ENCODE data around the gene PAM.

The PAM gene

DNA sequence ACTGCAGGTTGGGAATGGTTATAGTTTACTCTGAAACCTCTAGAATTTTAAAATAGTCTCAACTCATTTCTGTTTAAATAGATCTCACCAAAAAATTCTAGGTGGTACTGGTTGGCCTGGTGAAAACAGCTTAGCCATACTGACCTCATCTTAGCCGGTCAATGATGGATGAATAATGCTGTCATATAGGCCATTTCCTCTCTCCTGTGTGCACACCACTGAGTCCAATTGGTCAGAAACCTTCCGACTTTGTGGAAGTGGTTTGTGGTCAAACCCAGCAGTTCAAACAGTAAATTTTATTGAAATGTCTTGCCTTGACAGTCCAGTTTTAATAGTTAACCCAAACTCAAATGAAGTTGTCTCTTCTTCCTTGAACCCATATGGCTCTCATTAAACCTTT is 266.2 kb downstream of the PAM start:
- DNase-seq (ENCODE audit: low spot score): no peak
- Histone ChIP-seq H3K4me3 (no peak overlapping the region), H3K27ac (no peak overlapping the region)
- TF ChIP-seq, protein P1, sequence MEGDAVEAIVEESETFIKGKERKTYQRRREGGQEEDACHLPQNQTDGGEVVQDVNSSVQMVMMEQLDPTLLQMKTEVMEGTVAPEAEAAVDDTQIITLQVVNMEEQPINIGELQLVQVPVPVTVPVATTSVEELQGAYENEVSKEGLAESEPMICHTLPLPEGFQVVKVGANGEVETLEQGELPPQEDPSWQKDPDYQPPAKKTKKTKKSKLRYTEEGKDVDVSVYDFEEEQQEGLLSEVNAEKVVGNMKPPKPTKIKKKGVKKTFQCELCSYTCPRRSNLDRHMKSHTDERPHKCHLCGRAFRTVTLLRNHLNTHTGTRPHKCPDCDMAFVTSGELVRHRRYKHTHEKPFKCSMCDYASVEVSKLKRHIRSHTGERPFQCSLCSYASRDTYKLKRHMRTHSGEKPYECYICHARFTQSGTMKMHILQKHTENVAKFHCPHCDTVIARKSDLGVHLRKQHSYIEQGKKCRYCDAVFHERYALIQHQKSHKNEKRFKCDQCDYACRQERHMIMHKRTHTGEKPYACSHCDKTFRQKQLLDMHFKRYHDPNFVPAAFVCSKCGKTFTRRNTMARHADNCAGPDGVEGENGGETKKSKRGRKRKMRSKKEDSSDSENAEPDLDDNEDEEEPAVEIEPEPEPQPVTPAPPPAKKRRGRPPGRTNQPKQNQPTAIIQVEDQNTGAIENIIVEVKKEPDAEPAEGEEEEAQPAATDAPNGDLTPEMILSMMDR (IDR thresholded peaks at IDR 0.05): no peak

DNA sequence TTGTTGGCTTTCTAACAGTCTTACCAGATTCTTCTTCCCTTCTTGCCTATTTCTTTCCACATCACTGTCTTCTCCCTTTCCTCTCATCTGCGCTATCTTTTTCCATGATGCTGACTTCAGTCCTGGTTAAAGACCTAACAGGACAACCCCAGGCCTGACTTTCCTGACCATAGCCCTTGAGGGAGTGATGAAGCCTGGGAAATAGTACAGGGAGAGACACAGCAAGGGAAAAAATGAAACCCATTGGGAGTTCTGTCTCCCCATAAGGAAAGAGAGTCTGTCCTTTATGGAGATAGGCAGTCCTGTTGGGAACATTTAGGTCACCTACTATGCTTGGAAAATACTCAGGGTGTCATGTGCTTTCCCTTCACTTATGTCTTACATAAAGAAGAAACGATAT is 272.2 kb downstream of the PAM start:
- DNase-seq (ENCODE audit: low spot score): no peak
- TF ChIP-seq, protein P1 (IDR thresholded peaks at IDR 0.05): no peak
- no peak overlapping the region for H3K27ac ChIP-seq
- no peak overlapping the region for H3K4me3 ChIP-seq

DNA sequence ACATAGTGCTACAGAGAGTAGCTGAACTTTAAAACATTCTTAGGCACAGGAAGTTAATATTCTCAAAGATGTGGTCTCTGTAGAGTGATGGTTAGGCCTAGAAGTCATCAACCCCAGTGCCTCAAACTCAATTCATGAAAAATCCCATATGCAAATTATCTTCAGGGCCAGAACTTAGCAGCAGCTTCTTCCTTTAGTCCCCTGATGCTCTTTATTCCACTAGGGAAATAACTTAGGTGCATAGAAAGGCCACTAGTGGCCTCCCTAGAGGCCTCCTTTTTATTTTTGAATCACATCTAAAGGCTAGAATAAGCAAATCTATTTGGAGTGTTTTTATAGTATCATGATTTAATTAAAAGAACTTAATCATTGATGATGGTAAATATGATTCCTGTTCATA is 276.5 kb downstream of the PAM start:
- TF ChIP-seq, protein P1 (IDR thresholded peaks at IDR 0.05): no peak
- no peak for DNase-seq (ENCODE audit: low spot score)
- no peak overlapping the region for H3K27ac ChIP-seq
- no peak overlapping the region for H3K4me3 ChIP-seq

DNA sequence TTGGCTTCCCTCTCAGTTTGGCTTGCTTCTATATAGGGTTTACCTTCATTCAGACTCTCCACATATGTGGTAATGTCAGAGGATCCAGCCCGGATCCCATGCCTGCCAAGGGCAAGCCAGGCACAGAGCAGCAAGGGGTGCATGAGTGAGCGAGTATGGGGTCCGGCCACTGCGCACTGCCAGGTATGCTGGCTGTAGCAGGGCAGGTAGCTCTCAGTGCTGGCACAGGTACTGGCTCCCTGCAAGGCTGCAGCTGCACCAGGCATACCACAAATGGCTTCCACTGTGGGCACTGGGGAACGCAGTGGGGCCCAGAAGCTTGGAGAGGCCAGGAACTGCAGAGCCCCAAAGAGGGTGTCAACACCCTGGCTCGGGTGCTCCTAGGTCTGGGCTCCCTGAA is 278.6 kb downstream of the PAM start:
- H3K4me3 ChIP-seq: no peak overlapping the region
- DNase-seq (ENCODE audit: low spot score): no peak
- no peak overlapping the region for H3K27ac ChIP-seq
- TF ChIP-seq, protein P1 (IDR thresholded peaks at IDR 0.05): no peak

DNA sequence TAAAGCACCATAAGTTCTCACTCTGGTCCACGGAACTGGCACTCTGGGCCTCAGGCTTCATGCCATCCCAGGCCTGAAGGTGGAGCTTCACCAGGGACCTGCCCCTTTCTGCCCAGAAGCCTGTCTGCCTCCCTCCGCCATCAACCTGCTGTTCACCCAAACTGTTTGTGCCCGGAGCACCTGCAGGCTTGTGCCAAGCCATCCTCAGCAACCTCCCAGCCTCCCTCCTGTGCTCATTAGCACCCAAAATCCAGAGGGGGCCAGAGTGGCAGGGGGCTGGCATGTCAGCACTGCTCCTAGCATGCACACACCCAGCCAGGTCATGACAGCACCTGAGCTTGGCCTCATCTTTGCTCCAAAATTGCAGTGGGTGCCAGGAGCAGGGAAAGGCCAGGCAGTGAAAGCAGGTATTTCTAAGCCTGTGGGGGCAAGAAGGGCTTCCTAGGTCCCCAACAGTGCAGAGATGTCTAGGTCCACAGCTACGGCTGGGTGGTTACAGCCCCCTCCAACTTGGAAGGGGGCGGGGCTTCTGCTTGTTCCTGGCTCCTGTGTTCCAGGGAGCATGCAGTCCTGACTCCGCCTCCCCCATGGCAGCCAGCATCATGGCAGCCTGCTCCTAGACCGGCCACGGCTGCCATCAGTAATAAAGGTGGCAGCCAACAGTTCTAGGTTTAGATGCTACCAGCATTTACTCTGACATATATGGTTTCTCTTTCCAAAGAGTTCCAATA is 279.7 kb downstream of the PAM start:
- DNase-seq (ENCODE audit: low spot score): no peak
- no peak overlapping the region for H3K27ac ChIP-seq
- no peak overlapping the region for H3K4me3 ChIP-seq
- TF ChIP-seq, protein P1 (IDR thresholded peaks at IDR 0.05): no peak

DNA sequence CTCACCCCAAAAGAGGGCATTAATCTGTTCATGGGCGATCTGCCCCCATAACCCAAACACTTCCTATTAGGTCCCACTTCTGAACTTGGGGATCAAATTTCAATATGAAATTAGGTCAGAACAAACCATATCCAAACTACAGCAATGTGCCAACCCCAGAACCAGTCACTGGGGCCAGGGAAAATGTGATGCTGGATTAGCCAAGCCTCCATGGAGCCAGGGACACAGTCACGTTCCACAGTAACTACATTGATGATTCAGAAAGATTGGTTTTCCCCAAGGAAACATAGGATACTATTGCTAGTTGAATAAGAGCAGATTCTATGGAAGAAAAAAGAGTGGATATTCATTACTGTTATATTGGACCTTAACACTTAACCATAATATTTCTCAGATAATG is 280.6 kb downstream of the PAM start:
- no peak for DNase-seq (ENCODE audit: low spot score)
- H3K27ac ChIP-seq: no peak overlapping the region
- H3K4me3 ChIP-seq: no peak overlapping the region
- TF ChIP-seq, protein P1 (IDR thresholded peaks at IDR 0.05): no peak

DNA sequence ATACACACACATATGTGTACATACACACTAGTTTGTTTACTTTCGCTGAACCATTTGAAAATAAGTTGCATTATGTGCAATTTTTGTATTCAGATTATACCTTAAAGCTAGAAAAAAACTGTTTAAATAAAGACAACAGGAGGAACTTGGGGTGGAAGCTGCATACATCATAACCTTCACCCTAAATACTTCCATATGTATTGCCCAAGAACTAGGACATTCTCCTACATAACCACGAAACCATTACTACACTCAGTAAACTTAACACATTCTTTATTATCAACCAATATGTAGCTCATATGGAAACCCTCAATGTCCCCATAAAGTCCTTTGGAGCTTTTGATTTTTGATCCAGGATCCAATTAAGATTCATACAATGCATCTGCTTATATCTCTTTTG is 281.5 kb downstream of the PAM start:
- Histone ChIP-seq H3K27ac (no peak overlapping the region), H3K4me3 (no peak overlapping the region)
- no peak for DNase-seq (ENCODE audit: low spot score)
- TF ChIP-seq, protein P1 (IDR thresholded peaks at IDR 0.05): no peak
